Measurements from ENCODE around the gene RNF145. TPM values are rescaled to one million over a fixed set of nuclear protein-coding genes. Genes with fewer than 3 reads are reported as not detected.

RNF145 gene
- total RNA-seq, 2 donors from 2014 or later = 13.5 to 19.5 TPM

DNA sequence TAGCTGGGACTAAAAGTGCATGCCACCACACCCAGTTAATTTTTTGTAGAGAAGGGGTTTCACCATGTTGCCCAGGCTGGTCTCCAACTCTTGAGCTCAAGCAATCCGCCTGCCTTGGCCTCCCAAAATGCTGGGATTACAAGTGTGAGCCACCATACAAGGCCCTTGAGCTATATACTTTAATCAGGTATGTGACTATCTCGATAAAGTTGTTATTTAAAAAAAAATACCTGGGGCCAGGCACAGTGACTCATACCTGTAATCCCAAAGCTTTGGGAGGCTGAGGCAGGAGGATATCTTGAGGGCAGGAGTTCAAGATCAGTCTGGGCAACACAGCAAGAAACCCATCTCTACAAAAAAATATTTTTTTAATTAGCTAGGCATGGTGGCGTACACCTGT lies 19.2 kb downstream of the RNF145 start:
- no peak overlapping the region for H3K27ac ChIP-seq
- TF ChIP-seq POLR2A (IDR thresholded peaks at IDR 0.05) = no peak
- TF ChIP-seq, protein P1, sequence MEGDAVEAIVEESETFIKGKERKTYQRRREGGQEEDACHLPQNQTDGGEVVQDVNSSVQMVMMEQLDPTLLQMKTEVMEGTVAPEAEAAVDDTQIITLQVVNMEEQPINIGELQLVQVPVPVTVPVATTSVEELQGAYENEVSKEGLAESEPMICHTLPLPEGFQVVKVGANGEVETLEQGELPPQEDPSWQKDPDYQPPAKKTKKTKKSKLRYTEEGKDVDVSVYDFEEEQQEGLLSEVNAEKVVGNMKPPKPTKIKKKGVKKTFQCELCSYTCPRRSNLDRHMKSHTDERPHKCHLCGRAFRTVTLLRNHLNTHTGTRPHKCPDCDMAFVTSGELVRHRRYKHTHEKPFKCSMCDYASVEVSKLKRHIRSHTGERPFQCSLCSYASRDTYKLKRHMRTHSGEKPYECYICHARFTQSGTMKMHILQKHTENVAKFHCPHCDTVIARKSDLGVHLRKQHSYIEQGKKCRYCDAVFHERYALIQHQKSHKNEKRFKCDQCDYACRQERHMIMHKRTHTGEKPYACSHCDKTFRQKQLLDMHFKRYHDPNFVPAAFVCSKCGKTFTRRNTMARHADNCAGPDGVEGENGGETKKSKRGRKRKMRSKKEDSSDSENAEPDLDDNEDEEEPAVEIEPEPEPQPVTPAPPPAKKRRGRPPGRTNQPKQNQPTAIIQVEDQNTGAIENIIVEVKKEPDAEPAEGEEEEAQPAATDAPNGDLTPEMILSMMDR (IDR thresholded peaks at IDR 0.05) = no peak
- H3K4me3 ChIP-seq = no peak overlapping the region
- DNase-seq (no peak), ATAC-seq (no peak)
- 95 to 97% methylated on average over 3 of the region's 3 CpGs for WGBS, 2 donors
- H3K9me3 ChIP-seq = no peaks in the 10 kb centered on the region
- intact Hi-C loops (cut with DNase I) = no loop called here
- no peaks in the 10 kb centered on the region for H3K27me3 ChIP-seq
- peaks cover 7% of the 10 kb centered on the region for H3K4me1 ChIP-seq
- H3K36me3 ChIP-seq (replicated peaks in 1 of 2; ENCODE audit: insufficient read depth in 1 of 2, low read depth in 2 of 2) = peaks cover 0 to 4% of the 10 kb centered on the region in 2 donors

GRCh38 chr5:159189310-159189709 lies 20.0 kb downstream of the RNF145 start:
- intact Hi-C loops (cut with DNase I) = no loop called here
- Histone ChIP-seq H3K27ac (no peak overlapping the region), H3K4me1 (peaks cover 7% of the 10 kb centered on the region), H3K9me3 (no peaks in the 10 kb centered on the region), H3K4me3 (no peak overlapping the region), H3K27me3 (no peaks in the 10 kb centered on the region), H3K36me3 (replicated peaks in 1 of 2; ENCODE audit: insufficient read depth in 1 of 2, low read depth in 2 of 2) (peaks cover 0 to 2% of the 10 kb centered on the region in 2 donors)
- ATAC-seq (no peak), DNase-seq (no peak)
- WGBS, 2 donors = 80 to 84% methylated on average over 4 of the region's 4 CpGs
- no peak for TF ChIP-seq POLR2A (IDR thresholded peaks at IDR 0.05)
- TF ChIP-seq, protein P1 (IDR thresholded peaks at IDR 0.05) = no peak

DNA sequence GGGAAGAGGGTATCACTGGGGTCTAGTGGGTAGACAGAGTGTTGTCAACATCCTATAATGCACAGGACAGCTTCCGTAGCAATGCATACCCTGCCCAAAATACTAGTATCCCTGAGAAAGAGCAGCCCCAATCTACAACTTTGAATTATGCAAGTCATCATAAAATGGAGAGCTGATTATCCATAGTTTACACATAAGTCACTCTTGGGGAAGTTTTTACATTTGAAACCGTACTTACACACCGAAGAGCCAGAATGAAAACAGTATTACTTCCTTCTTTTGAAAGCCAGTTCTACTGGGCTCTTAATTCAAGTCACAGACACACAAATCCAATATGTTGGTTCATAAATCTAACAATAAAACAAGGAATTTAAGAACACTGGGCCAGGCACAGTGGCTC lies 21.6 kb downstream of the RNF145 start:
- no peak for DNase-seq
- Histone ChIP-seq H3K4me3 (no peak overlapping the region), H3K36me3 (replicated peaks in 1 of 2; ENCODE audit: insufficient read depth in 1 of 2, low read depth in 2 of 2) (peaks cover 0 to 2% of the 10 kb centered on the region in 2 donors), H3K27me3 (no peaks in the 10 kb centered on the region), H3K9me3 (no peaks in the 10 kb centered on the region), H3K4me1 (peaks cover 7% of the 10 kb centered on the region), H3K27ac (no peak overlapping the region)
- intact Hi-C loops (cut with DNase I) = no loop called here
- WGBS, 2 donors = 85 to 87% methylated on average over 3 of the region's 3 CpGs
- no peak for TF ChIP-seq POLR2A (IDR thresholded peaks at IDR 0.05)
- TF ChIP-seq, protein P1 (IDR thresholded peaks at IDR 0.05) = no peak
- ATAC-seq = no peak

DNA sequence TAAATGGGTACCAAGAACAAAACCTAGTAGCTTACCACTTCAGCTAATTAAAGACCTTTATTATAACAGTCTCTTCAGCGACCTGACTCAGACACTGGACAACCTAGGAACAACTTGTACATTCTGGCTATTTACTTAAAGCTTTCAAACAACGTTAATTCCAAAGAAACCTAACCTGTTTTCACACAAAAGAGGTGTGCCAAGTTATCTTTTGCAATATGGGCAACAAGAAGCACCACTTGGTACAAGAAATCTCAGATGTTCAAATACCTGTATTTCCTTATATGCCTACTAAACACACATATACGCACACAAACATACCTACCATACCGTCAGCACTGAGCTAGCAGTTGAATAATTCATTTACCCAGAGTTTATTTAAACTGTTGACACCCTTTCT lies 23.0 kb downstream of the RNF145 start:
- Histone ChIP-seq H3K9me3 (no peaks in the 10 kb centered on the region), H3K4me1 (peaks cover 7% of the 10 kb centered on the region), H3K36me3 (replicated peaks in 1 of 2; ENCODE audit: insufficient read depth in 1 of 2, low read depth in 2 of 2) (peaks cover 0 to 2% of the 10 kb centered on the region in 2 donors), H3K4me3 (no peak overlapping the region), H3K27me3 (no peaks in the 10 kb centered on the region), H3K27ac (no peak overlapping the region)
- TF ChIP-seq, protein P1 (IDR thresholded peaks at IDR 0.05) = no peak
- TF ChIP-seq POLR2A (IDR thresholded peaks at IDR 0.05) = no peak
- 67 to 69% methylated on average over 4 of the region's 4 CpGs for WGBS, 2 donors
- intact Hi-C loops (cut with DNase I) = no loop called here
- DNase-seq (no peak), ATAC-seq (no peak)

DNA sequence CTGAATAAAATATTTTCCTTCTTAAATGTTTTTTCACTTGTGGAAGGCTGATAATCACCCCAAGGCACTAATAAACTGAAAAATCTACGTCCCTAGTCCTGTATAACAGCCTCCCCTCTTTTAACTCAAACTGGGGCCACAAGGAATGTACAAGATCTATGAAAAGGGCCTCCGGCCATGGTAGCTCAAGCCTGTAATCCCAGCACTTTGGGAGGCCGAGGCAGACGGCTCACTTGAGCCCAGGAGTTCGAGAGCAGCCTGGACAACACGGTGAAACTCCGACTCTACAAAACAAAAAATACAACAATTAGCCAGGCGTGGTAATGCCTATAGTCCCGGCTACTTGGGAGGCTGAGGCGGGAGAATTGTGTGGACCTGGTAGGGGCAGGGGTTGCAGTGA lies 23.6 kb downstream of the RNF145 start:
- Histone ChIP-seq H3K27me3 (no peaks in the 10 kb centered on the region), H3K27ac (no peak overlapping the region), H3K9me3 (no peaks in the 10 kb centered on the region), H3K4me1 (peaks cover 7% of the 10 kb centered on the region), H3K36me3 (replicated peaks in 1 of 2; ENCODE audit: insufficient read depth in 1 of 2, low read depth in 2 of 2) (peaks cover 0 to 2% of the 10 kb centered on the region in 2 donors), H3K4me3 (no peak overlapping the region)
- WGBS, 2 donors = 87 to 93% methylated on average over 10 of the region's 10 CpGs
- TF ChIP-seq, protein P1 (IDR thresholded peaks at IDR 0.05) = no peak
- no peak for TF ChIP-seq POLR2A (IDR thresholded peaks at IDR 0.05)
- DNase-seq (no peak), ATAC-seq (no peak)
- intact Hi-C loops (cut with DNase I) = no loop called here

Data from body of pancreas (tissue), 4 donors.